HG03045 (cell line): Measurements from ENCODE around the gene FBRSL1.
A peak's percentile ranks its signal among the peaks of the same experiment; 100 is the strongest.
"Not testable (repeated sequence)": the region's sequence is repeated elsewhere in the genome, so short reads cannot be mapped to it uniquely, and the experiment has no call there.

Experiments used
- ATAC-seq: cut with Tn5 transposase; IDR thresholded peaks from one replicate; pipeline ENCODE4 v1.9.1; 2021; ENCODE audit warnings: mild to moderate bottlenecking, moderate library complexity; ENCODE audit not compliant: unreplicated experiment

The FBRSL1 gene

GRCh38 chr12:132489602-132490266 is at the start of gene FBRSL1:
Gene FBRSL1, plus strand, starts transcription at chr12:132490151.
- peak; percentile 62 for ATAC-seq

GRCh38 chr12:132440420-132440819 is 49.5 kb upstream of the FBRSL1 start:
- not testable (repeated sequence) for ATAC-seq

GRCh38 chr12:132441871-132442863 is 47.8 kb upstream of the FBRSL1 start:
- ATAC-seq = no peak

GRCh38 chr12:132443091-132443490 is 46.9 kb upstream of the FBRSL1 start:
- ATAC-seq = no peak

GRCh38 chr12:132444283-132444682 is 45.7 kb upstream of the FBRSL1 start:
- ATAC-seq = no peak

- ATAC-seq = no peak
Observed at GRCh38 chr12:132444957-132445883, 44.7 kb upstream of the FBRSL1 start.

GRCh38 chr12:132445884-132446632 is 43.9 kb upstream of the FBRSL1 start:
- no peak for ATAC-seq

GRCh38 chr12:132446633-132447326 is 43.2 kb upstream of the FBRSL1 start:
- no peak for ATAC-seq

GRCh38 chr12:132447327-132447720 is 42.6 kb upstream of the FBRSL1 start:
- no peak for ATAC-seq

GRCh38 chr12:132447731-132448462 is 42.1 kb upstream of the FBRSL1 start:
- no peak for ATAC-seq

- no peak for ATAC-seq
Observed at GRCh38 chr12:132448463-132448820, 41.5 kb upstream of the FBRSL1 start.

GRCh38 chr12:132449565-132450417 is 40.2 kb upstream of the FBRSL1 start:
- peak; percentile 33 for ATAC-seq

GRCh38 chr12:132450418-132451171 is 39.4 kb upstream of the FBRSL1 start:
- peak; percentile 18 for ATAC-seq

- peak; percentile 46 for ATAC-seq
Observed at GRCh38 chr12:132451172-132451835, 38.6 kb upstream of the FBRSL1 start.

GRCh38 chr12:132451836-132452195 is 38.1 kb upstream of the FBRSL1 start:
- no peak for ATAC-seq

- ATAC-seq = no peak
Observed at GRCh38 chr12:132452596-132453350, 37.2 kb upstream of the FBRSL1 start.
